Brain microvascular endothelial cell (primary cell): ENCODE results near the gene UBE2G1.

Experiments
- DNase-seq: peaks from one replicate; pipeline ENCODE4 v3.0.0-alpha.2; 2020
- H3K27ac ChIP-seq: fragments of 250-450 bp; sonication (Bioruptor Pico); 2 replicates; pipeline ENCODE4 v1.5.1; 2020; ENCODE audit warnings: mild to moderate bottlenecking, moderate library complexity
- H3K27me3 ChIP-seq: fragments of 250-450 bp; sonication (Bioruptor Pico); replicated peaks from 2 replicates; pipeline ENCODE4 v1.5.1; 2020; ENCODE audit warnings: mild to moderate bottlenecking
- H3K36me3 ChIP-seq: fragments of 250-450 bp; sonication (Bioruptor Pico); replicated peaks from 2 replicates; pipeline ENCODE4 v1.5.1; 2020; ENCODE audit warnings: mild to moderate bottlenecking
- H3K4me3 ChIP-seq: 2 replicates; pipeline ENCODE4 v1.5.1; 2011; ENCODE audit warnings: low read depth, mild to moderate bottlenecking, control low read depth, low read length, moderate library complexity
- in situ Hi-C: cut with HindIII; loops from 2 replicates; pipeline ENCODE4 v1.10.0; 2017; ENCODE audit warnings: low sequenced_read_pairs, low pct_ligation_motif_present
- TF ChIP-seq, protein P1 (sequence below): IDR thresholded peaks from 2 replicates; pipeline ENCODE4 v1.5.1; 2011; ENCODE audit warnings: low read depth, mild to moderate bottlenecking, moderate library complexity, low read length, control low read depth, inconsistent platforms; ENCODE audit errors: missing control alignments

UBE2G1 gene

DNA sequence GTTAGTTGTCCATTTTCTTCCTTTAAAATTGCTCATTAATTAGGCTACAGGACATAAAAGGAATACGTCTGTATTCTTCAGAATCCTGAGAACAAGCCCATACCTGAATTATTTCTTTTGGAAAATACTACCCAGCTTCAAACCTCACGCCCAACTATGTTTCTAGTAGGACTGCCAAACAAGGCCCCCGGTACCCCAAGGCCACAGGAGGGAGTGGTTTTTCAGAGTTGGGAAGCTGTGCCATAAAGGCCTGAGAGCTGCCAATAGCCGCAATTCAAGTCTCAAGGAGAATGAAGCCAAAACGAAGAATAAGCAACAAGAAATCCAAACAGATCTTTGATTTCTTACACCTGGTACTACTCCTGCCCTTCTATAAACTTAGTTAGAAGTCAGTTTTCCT lies 48.3 kb downstream of the UBE2G1 start:
- Histone ChIP-seq H3K4me3 (no peak overlapping the region), H3K27ac (no peak overlapping the region), H3K27me3 (no peaks in the 10 kb centered on the region), H3K36me3 (no peaks in the 10 kb centered on the region)
- DNase-seq: no peak
- in situ Hi-C loops: no loop called here
- TF ChIP-seq, protein P1, sequence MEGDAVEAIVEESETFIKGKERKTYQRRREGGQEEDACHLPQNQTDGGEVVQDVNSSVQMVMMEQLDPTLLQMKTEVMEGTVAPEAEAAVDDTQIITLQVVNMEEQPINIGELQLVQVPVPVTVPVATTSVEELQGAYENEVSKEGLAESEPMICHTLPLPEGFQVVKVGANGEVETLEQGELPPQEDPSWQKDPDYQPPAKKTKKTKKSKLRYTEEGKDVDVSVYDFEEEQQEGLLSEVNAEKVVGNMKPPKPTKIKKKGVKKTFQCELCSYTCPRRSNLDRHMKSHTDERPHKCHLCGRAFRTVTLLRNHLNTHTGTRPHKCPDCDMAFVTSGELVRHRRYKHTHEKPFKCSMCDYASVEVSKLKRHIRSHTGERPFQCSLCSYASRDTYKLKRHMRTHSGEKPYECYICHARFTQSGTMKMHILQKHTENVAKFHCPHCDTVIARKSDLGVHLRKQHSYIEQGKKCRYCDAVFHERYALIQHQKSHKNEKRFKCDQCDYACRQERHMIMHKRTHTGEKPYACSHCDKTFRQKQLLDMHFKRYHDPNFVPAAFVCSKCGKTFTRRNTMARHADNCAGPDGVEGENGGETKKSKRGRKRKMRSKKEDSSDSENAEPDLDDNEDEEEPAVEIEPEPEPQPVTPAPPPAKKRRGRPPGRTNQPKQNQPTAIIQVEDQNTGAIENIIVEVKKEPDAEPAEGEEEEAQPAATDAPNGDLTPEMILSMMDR: no peak

- in situ Hi-C loops: no loop called here
- Histone ChIP-seq H3K36me3 (no peaks in the 10 kb centered on the region), H3K4me3 (no peak overlapping the region), H3K27ac (no peak overlapping the region), H3K27me3 (no peaks in the 10 kb centered on the region)
- TF ChIP-seq, protein P1: no peak
- no peak for DNase-seq
Observed at GRCh38 chr17:4317610-4318009, 48.9 kb downstream of the UBE2G1 start.

DNA sequence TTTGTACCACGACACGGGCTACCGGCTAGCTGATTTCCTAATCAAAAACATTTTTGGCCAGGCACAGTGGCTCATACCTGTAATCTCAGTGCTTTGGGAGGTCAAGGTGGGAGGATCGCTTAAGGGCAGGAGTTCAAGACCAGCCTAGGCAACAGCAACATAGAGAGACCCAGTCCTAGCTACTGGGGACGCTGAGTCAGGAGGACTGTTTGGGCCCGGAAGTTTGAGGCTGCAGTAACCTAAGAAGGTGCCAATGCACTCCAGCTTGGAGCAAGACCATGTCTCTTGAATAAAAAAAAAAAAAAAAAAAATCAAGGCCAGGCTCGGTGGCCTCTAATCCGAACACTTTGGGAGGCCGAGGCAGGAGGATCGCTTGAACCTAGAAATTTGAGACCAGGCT lies 49.8 kb downstream of the UBE2G1 start:
- no peak for DNase-seq
- no peaks in the 10 kb centered on the region for H3K27me3 ChIP-seq
- H3K36me3 ChIP-seq: no peaks in the 10 kb centered on the region
- H3K27ac ChIP-seq: no peak overlapping the region
- TF ChIP-seq, protein P1: no peak
- H3K4me3 ChIP-seq: no peak overlapping the region
- in situ Hi-C loops: no loop called here

DNA sequence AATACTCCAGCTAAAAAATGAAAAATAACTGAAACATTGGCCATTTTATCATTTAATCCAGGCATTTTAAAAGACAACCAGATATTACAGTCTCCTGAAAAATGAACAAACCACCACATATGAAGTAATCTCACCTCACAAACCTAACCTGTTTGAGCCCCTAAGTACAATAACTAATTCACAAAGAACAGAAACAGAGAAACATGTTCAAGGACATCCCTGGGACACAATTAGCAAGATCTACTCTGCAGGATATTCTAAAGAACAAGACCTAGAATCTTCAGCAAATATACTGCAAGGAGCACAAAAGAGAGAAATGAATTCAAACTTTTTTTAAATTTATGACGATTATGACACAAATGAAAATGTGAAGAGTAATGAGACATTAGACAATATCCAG lies 51.9 kb downstream of the UBE2G1 start:
- H3K27ac ChIP-seq: no peak overlapping the region
- TF ChIP-seq, protein P1: no peak
- in situ Hi-C loops: no loop called here
- no peak overlapping the region for H3K4me3 ChIP-seq
- H3K27me3 ChIP-seq: no peaks in the 10 kb centered on the region
- DNase-seq: no peak
- H3K36me3 ChIP-seq: no peaks in the 10 kb centered on the region

- no peak for DNase-seq
- H3K4me3 ChIP-seq: no peak overlapping the region
- no peaks in the 10 kb centered on the region for H3K36me3 ChIP-seq
- in situ Hi-C loops: no loop called here
- TF ChIP-seq, protein P1: no peak
- no peaks in the 10 kb centered on the region for H3K27me3 ChIP-seq
- no peak overlapping the region for H3K27ac ChIP-seq
Observed at GRCh38 chr17:4314179-4314578, 52.3 kb downstream of the UBE2G1 start.
